HG02938 (cell line): ENCODE results near the gene GRK7.

ENCODE experiments used
- ATAC-seq: cut with Tn5 transposase; IDR thresholded peaks from one replicate; pipeline ENCODE4 v1.9.1; 2021; ENCODE audit warnings: mild to moderate bottlenecking, moderate library complexity; ENCODE audit not compliant: unreplicated experiment

Gene GRK7

GRCh38 chr3:141763088-141763750 is at the start of gene GRK7:
Gene GRK7, plus strand, starts transcription at chr3:141763408. Its CDS starts 14,877 bp downstream, at chr3:141778285.
- no peak for ATAC-seq

GRCh38 chr3:141714671-141715070 is 48.5 kb upstream of the GRK7 start:
- no peak for ATAC-seq

- no peak for ATAC-seq
Observed at GRCh38 chr3:141722081-141722480, 41.1 kb upstream of the GRK7 start.

- no peak for ATAC-seq
Observed at GRCh38 chr3:141722648-141723047, 40.6 kb upstream of the GRK7 start.

GRCh38 chr3:141723255-141723654 is 40.0 kb upstream of the GRK7 start:
- no peak for ATAC-seq

GRCh38 chr3:141724186-141724585 is 39.0 kb upstream of the GRK7 start:
- ATAC-seq = no peak

- no peak for ATAC-seq
Observed at GRCh38 chr3:141725036-141725435, 38.2 kb upstream of the GRK7 start.

- no peak for ATAC-seq
Observed at GRCh38 chr3:141726483-141726882, 36.7 kb upstream of the GRK7 start.

GRCh38 chr3:141728355-141728892 is 34.8 kb upstream of the GRK7 start:
- ATAC-seq = no peak

- ATAC-seq = no peak
Observed at GRCh38 chr3:141729240-141729639, 34.0 kb upstream of the GRK7 start.

- ATAC-seq = no peak
Observed at GRCh38 chr3:141735176-141735575, 28.0 kb upstream of the GRK7 start.

- ATAC-seq = no peak
Observed at GRCh38 chr3:141735770-141736465, 27.3 kb upstream of the GRK7 start.

GRCh38 chr3:141737093-141737492 is 26.1 kb upstream of the GRK7 start:
- ATAC-seq = no peak

GRCh38 chr3:141737678-141738021 is 25.6 kb upstream of the GRK7 start:
- ATAC-seq = no peak

GRCh38 chr3:141738022-141738890 is 25.0 kb upstream of the GRK7 start, which contains the start of gene RNF7:
Gene RNF7, plus strand, starts transcription at chr3:141738298. Its CDS starts 44 bp downstream, at chr3:141738342.
- ATAC-seq = peak; percentile 93

- ATAC-seq = no peak
Observed at GRCh38 chr3:141738891-141739363, 24.3 kb upstream of the GRK7 start.

- ATAC-seq = no peak
Observed at GRCh38 chr3:141739731-141740130, 23.5 kb upstream of the GRK7 start.

- no peak for ATAC-seq
Observed at GRCh38 chr3:141740349-141740748, 22.9 kb upstream of the GRK7 start.

GRCh38 chr3:141743305-141743704 is 19.9 kb upstream of the GRK7 start:
- no peak for ATAC-seq

GRCh38 chr3:141746962-141747361 is 16.2 kb upstream of the GRK7 start:
- ATAC-seq = no peak

GRCh38 chr3:141753399-141753798 is 9.8 kb upstream of the GRK7 start:
- ATAC-seq = no peak
